Esophagus squamous epithelium (tissue), 5 donors: ENCODE measurements around the gene NRG3. TPM values are rescaled to one million over a fixed set of nuclear protein-coding genes. Genes with fewer than 3 reads are reported as not detected.

ENCODE experiments used
- DNase-seq: peaks from one replicate; lab custom pipeline; 2025; lab: John Stamatoyannopoulos, UW
- H3K27ac ChIP-seq, 4 donors: fragments of 200-600 bp; sonication (generic); one replicate each; pipeline ENCODE4 v1.5.1; 2016 to 2019; ENCODE audit warnings: mild to moderate bottlenecking in 1 of 4
- H3K27me3 ChIP-seq, 4 donors: fragments of 200-600 bp; sonication (generic); 1 replicate in 3 of 4; 2 replicates in 1 of 4; pipeline versions ENCODE4 v1.5.1 to v1.6.0; 2017 to 2021; ENCODE audit warnings: antibody characterized with exemption in 1 of 4
- H3K36me3 ChIP-seq, 3 donors: fragments of 200-600 bp; sonication (generic); one replicate each; pipeline ENCODE4 v1.5.1; 2016 to 2019
- H3K4me1 ChIP-seq, 3 donors: fragments of 200-600 bp; sonication (generic); one replicate each; pipeline ENCODE4 v1.5.1; 2017 to 2019
- H3K4me3 ChIP-seq, 4 donors: fragments of 200-600 bp; sonication (generic); 1 replicate in 3 of 4; 2 replicates in 1 of 4; pipeline ENCODE4 v1.5.1; 2016 to 2019; ENCODE audit warnings: mild to moderate bottlenecking in 2 of 4, moderate library complexity in 1 of 4
- H3K9me3 ChIP-seq, 3 donors: fragments of 200-600 bp; sonication (generic); one replicate each; pipeline ENCODE4 v1.5.1; 2016 to 2019
- POLR2A ChIP-seq, 4 donors: fragments of 450-650 bp; IDR thresholded peaks; one replicate each; pipeline ENCODE4 v1.6.1; 2017; ENCODE audit warnings: antibody characterized with exemption in 4 of 4, mild to moderate bottlenecking in 4 of 4, moderate library complexity in 3 of 4
- WGBS, 2 donors: methylation state at CpG; one replicate each; pipeline ENCODE4 v1.1.5; 2018; 5-methylcytosine and 5-hydroxymethylcytosine counted together
- intact Hi-C: fragments of 100-400 bp; cut with DNase I; formaldehyde crosslinking; loops from one replicate; pipeline ENCODE4 v1.15.0; 2022
- total RNA-seq, 4 donors: library from RNA; depleted of rRNA; stranded (reverse); fragments of >200 nt; gene quantifications; one replicate each; pipeline ENCODE4 v1.1.0, GENCODE V29; 2016
- TF ChIP-seq, protein P1 (sequence below), 6 experiments: fragments of 450-650 bp in 4 of 6; fragments of 200-600 bp in 2 of 6; sonication (generic) in 2 of 6; IDR thresholded peaks; one replicate each; pipeline ENCODE4 v1.5.1; 2016 to 2019; ENCODE audit warnings: antibody characterized with exemption in 6 of 6, mild to moderate bottlenecking in 4 of 6, moderate library complexity in 4 of 6
- donor health status: DM: yes; HTN: yes; CAD: no.

Gene NRG3
- total RNA-seq, 4 donors from 2014 or later: 0.19 TPM; not detected in 3

DNA sequence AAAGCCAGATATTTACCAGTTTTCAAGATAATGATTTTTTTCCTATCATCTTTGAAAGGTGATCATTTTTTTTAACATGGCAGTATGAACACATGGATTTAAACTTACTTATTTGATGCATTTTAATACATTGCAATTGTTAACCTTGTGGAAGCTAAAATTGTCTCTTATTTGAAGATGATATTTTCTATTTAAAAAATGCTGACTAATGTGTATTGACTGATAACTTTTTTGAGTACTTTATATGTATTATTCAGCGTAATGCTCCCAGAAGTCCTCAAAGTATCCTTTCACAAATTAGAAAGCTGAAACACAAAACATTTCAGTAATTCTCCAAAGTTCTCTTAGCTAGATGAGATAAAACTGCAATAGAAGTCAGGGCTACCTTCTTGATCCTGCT lies 677.3 kb downstream of the NRG3 start:
- H3K9me3 ChIP-seq: no peaks in the 10 kb centered on the region
- TF ChIP-seq POLR2A (IDR thresholded peaks at IDR 0.05): no peak
- TF ChIP-seq, protein P1, sequence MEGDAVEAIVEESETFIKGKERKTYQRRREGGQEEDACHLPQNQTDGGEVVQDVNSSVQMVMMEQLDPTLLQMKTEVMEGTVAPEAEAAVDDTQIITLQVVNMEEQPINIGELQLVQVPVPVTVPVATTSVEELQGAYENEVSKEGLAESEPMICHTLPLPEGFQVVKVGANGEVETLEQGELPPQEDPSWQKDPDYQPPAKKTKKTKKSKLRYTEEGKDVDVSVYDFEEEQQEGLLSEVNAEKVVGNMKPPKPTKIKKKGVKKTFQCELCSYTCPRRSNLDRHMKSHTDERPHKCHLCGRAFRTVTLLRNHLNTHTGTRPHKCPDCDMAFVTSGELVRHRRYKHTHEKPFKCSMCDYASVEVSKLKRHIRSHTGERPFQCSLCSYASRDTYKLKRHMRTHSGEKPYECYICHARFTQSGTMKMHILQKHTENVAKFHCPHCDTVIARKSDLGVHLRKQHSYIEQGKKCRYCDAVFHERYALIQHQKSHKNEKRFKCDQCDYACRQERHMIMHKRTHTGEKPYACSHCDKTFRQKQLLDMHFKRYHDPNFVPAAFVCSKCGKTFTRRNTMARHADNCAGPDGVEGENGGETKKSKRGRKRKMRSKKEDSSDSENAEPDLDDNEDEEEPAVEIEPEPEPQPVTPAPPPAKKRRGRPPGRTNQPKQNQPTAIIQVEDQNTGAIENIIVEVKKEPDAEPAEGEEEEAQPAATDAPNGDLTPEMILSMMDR (IDR thresholded peaks at IDR 0.05): no peak
- H3K27me3 ChIP-seq: no peaks in the 10 kb centered on the region
- no peak overlapping the region for H3K27ac ChIP-seq
- H3K4me1 ChIP-seq: no peaks in the 10 kb centered on the region
- H3K36me3 ChIP-seq: no peaks in the 10 kb centered on the region
- 89 to 95% methylated on average over 1 of the region's 1 CpG for WGBS, 2 donors
- no peak overlapping the region for H3K4me3 ChIP-seq
- no peak for DNase-seq
- intact Hi-C loops: no loop called here

DNA sequence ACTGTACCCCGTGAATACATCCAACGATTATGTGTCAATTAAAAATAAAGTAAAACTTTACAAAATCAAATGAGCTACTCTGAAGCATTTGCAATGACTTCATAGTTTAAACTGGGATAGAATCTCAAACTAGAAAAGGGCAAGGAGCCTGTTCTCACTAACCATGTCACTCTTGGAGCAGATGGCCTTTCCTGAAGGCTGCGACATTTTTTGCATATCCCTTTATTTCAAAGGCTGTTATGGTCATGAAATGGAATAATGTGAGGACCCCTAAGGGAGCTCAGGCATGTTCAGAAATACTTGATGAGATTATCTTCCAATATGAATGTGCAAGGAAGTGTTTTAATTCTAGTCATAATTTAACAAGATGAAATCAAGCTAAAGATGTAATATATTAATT lies 679.4 kb downstream of the NRG3 start:
- Histone ChIP-seq H3K9me3 (no peaks in the 10 kb centered on the region), H3K4me1 (no peaks in the 10 kb centered on the region), H3K27me3 (no peaks in the 10 kb centered on the region), H3K36me3 (no peaks in the 10 kb centered on the region), H3K27ac (no peak overlapping the region), H3K4me3 (no peak overlapping the region)
- DNase-seq: no peak
- WGBS, 2 donors: 80 to 81% methylated on average over 3 of the region's 3 CpGs
- no peak for TF ChIP-seq POLR2A (IDR thresholded peaks at IDR 0.05)
- TF ChIP-seq, protein P1 (IDR thresholded peaks at IDR 0.05): no peak
- intact Hi-C loops: no loop called here

- Histone ChIP-seq H3K9me3 (no peaks in the 10 kb centered on the region), H3K27me3 (no peaks in the 10 kb centered on the region), H3K4me3 (no peak overlapping the region), H3K27ac (no peak overlapping the region), H3K4me1 (no peaks in the 10 kb centered on the region), H3K36me3 (no peaks in the 10 kb centered on the region)
- intact Hi-C loops: no loop called here
- WGBS, 2 donors: 42 to 73% methylated on average over 2 of the region's 2 CpGs
- TF ChIP-seq, protein P1 (IDR thresholded peaks at IDR 0.05): no peak
- TF ChIP-seq POLR2A (IDR thresholded peaks at IDR 0.05): no peak
- DNase-seq: no peak
Observed at GRCh38 chr10:82558014-82558607, 683.1 kb downstream of the NRG3 start.

GRCh38 chr10:82564353-82565196 lies 689.6 kb downstream of the NRG3 start:
- no peak overlapping the region for H3K27ac ChIP-seq
- no peaks in the 10 kb centered on the region for H3K4me1 ChIP-seq
- TF ChIP-seq, protein P1 (IDR thresholded peaks at IDR 0.05): no peak
- no peak for TF ChIP-seq POLR2A (IDR thresholded peaks at IDR 0.05)
- no peaks in the 10 kb centered on the region for H3K36me3 ChIP-seq
- WGBS, 2 donors: 58 to 73% methylated on average over 7 of the region's 7 CpGs
- no peaks in the 10 kb centered on the region for H3K27me3 ChIP-seq
- no peaks in the 10 kb centered on the region for H3K9me3 ChIP-seq
- DNase-seq: no peak
- H3K4me3 ChIP-seq: no peak overlapping the region
- intact Hi-C loops: no loop called here

DNA sequence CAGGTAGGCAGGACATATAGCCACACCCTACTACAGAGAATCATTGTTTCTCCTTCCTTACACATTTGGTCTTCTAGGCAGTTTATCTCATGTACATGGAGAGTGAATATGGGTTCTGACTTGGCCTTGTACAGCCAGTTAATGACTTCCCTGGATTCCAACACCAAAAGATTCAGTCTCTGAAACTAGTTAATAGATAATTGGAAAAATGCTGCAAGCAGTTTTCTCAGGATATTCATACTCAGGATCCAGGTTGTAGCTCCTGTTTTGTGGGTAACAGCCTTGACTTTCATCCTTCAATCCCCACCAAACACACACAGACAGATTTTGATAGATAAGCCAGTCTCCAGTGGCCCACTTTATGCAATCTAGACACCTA lies 690.2 kb downstream of the NRG3 start:
- Histone ChIP-seq H3K9me3 (no peaks in the 10 kb centered on the region), H3K4me3 (no peak overlapping the region), H3K27me3 (no peaks in the 10 kb centered on the region), H3K4me1 (no peaks in the 10 kb centered on the region), H3K36me3 (no peaks in the 10 kb centered on the region), H3K27ac (no peak overlapping the region)
- DNase-seq: no peak
- intact Hi-C loops: no loop called here
- TF ChIP-seq, protein P1 (IDR thresholded peaks at IDR 0.05): no peak
- no peak for TF ChIP-seq POLR2A (IDR thresholded peaks at IDR 0.05)
